H1 (cell line): ENCODE data around the gene S100G. TPM values are rescaled to one million over a fixed set of nuclear protein-coding genes. Genes with fewer than 3 reads are reported as not detected.
A peak's percentile ranks its signal among the peaks of the same experiment; 100 is the strongest.
"Not testable (repeated sequence)": the region's sequence is repeated elsewhere in the genome, so short reads cannot be mapped to it uniquely, and the experiment has no call there.

ENCODE experiments used
- CTCF ChIA-PET: fragments of 300-600 bp; sonication (Branson Sonifier 250); formaldehyde crosslinking; loops from one replicate; lab custom pipeline; 2021; ENCODE audit not compliant: partially characterized antibody; lab: Charles Lee
- POLR2A ChIA-PET: fragments of 300-600 bp; sonication (Branson Sonifier 250); formaldehyde crosslinking; loops from one replicate; lab custom pipeline; 2021; ENCODE audit warnings: inconsistent platforms; ENCODE audit not compliant: partially characterized antibody; lab: Charles Lee
- DNase-seq, 2 experiments: peaks; one replicate each; pipeline versions ENCODE4 v3.0.0 to v3.0.0-alpha.2; 2010 to 2022; ENCODE audit warnings: low spot score in 2 of 2, low read depth in 1 of 2, mixed read lengths in 1 of 2
- FAIRE-seq: peaks from 2 replicates; lab custom pipeline; 2011; peaks lifted over from hg19 to GRCh38; lab: Jason Lieb, UNC
- H2AFZ ChIP-seq: 2 replicates; pipeline ENCODE4 v1.8.1; 2012; ENCODE audit warnings: low read length, inconsistent platforms
- H2AK5ac ChIP-seq: 2 replicates; pipeline ENCODE4 v1.6.1; 2013; ENCODE audit warnings: low read depth, low read length
- H2BK120ac ChIP-seq: replicated peaks from 2 replicates; pipeline ENCODE3; 2013; ENCODE audit warnings: low read depth, low read length, inconsistent platforms
- H2BK12ac ChIP-seq: 2 replicates; pipeline ENCODE4 v1.6.1; 2013; ENCODE audit warnings: low read depth, low read length
- H2BK15ac ChIP-seq: 2 replicates; pipeline ENCODE4 v1.6.1; 2013; ENCODE audit warnings: low read length
- H2BK20ac ChIP-seq: 2 replicates; pipeline ENCODE4 v1.6.1; 2013; ENCODE audit warnings: low read length
- H2BK5ac ChIP-seq: 2 replicates; pipeline ENCODE4 v1.6.1; 2013; ENCODE audit warnings: low read depth, low read length
- H3K14ac ChIP-seq: 2 replicates; pipeline ENCODE4 v1.6.1; 2013; ENCODE audit warnings: inconsistent platforms; ENCODE audit not compliant: insufficient read length
- H3K18ac ChIP-seq: 2 replicates; pipeline ENCODE4 v1.6.1; 2013; ENCODE audit warnings: low read length; ENCODE audit errors: extremely low read depth
- H3K23ac ChIP-seq: 2 replicates; pipeline ENCODE4 v1.6.1; 2013; ENCODE audit warnings: inconsistent platforms; ENCODE audit not compliant: insufficient read length
- H3K23me2 ChIP-seq: 2 replicates; pipeline ENCODE4 v1.6.1; 2013; ENCODE audit warnings: low read depth, low read length
- H3K27ac ChIP-seq: 2 replicates; pipeline ENCODE4 v1.6.1; 2011; ENCODE audit warnings: low read depth, low read length, inconsistent platforms
- H3K27me3 ChIP-seq, 4 experiments: replicated peaks in 1 of 4; 1 replicate in 1 of 4; 2 replicates in 3 of 4; pipeline versions ENCODE4 v1.6.1 to v1.8.1; 2011 to 2013; ENCODE audit warnings: low read length in 3 of 4, mild to moderate bottlenecking in 3 of 4, inconsistent platforms in 2 of 4, mixed read lengths in 2 of 4, moderate library complexity in 1 of 4; ENCODE audit not compliant: control insufficient read depth in 3 of 4, insufficient read depth in 3 of 4; ENCODE audit errors: extremely low read depth in 1 of 4
- H3K36me3 ChIP-seq, 4 experiments: 2 replicates each; pipeline versions ENCODE4 v1.6.1 to v1.8.1; 2011 to 2013; ENCODE audit warnings: mild to moderate bottlenecking in 4 of 4, low read length in 3 of 4, moderate library complexity in 2 of 4, control low read depth in 1 of 4, inconsistent platforms in 1 of 4; ENCODE audit not compliant: insufficient read depth in 4 of 4, control insufficient read depth in 2 of 4
- H3K4ac ChIP-seq: replicated peaks from 2 replicates; pipeline ENCODE3; 2013; ENCODE audit warnings: low read length, low read depth, mixed read lengths, inconsistent platforms; ENCODE audit not compliant: insufficient read length
- H3K4me1 ChIP-seq, 4 experiments: replicated peaks in 1 of 4; 1 replicate in 1 of 4; 2 replicates in 3 of 4; pipeline versions ENCODE4 v1.6.1 to v1.8.1; 2011 to 2013; ENCODE audit warnings: low read length in 3 of 4, inconsistent platforms in 2 of 4, mixed read lengths in 1 of 4; ENCODE audit not compliant: insufficient read depth in 4 of 4, control insufficient read depth in 3 of 4
- H3K4me2 ChIP-seq, 2 experiments: 2 replicates each; pipeline versions ENCODE4 v1.6.1 to v1.8.1; 2011 to 2013; ENCODE audit warnings: low read depth in 2 of 2, low read length in 2 of 2, control low read depth in 1 of 2, inconsistent platforms in 1 of 2, mild to moderate bottlenecking in 1 of 2; ENCODE audit not compliant: insufficient read depth in 1 of 2
- H3K4me3 ChIP-seq, 4 experiments: fragments of 200-600, 300-600 bp in 1 of 4; sonication (generic), shearing (Covaris generic), sonication (Bioruptor Twin) in 1 of 4; 2 replicates each; pipeline versions ENCODE4 v1.5.1 to v1.8.1; 2011 to 2016; ENCODE audit warnings: low read length in 4 of 4, low read depth in 3 of 4, control low read depth in 2 of 4, inconsistent platforms in 2 of 4, mild to moderate bottlenecking in 2 of 4, mixed read lengths in 1 of 4, moderate library complexity in 1 of 4; ENCODE audit not compliant: insufficient read depth in 2 of 4; ENCODE audit errors: extremely low read depth in 1 of 4
- H3K56ac ChIP-seq: replicated peaks from 2 replicates; pipeline ENCODE3; 2013; ENCODE audit warnings: low read depth, mild to moderate bottlenecking, mixed read lengths, low read length, inconsistent platforms; ENCODE audit not compliant: insufficient read length
- H3K79me1 ChIP-seq: 2 replicates; pipeline ENCODE4 v1.6.1; 2013; ENCODE audit warnings: low read depth, low read length, control low read depth
- H3K79me2 ChIP-seq, 2 experiments: 2 replicates each; pipeline versions ENCODE4 v1.6.1 to v1.8.1; 2012 to 2013; ENCODE audit warnings: low read length in 2 of 2, mild to moderate bottlenecking in 2 of 2, inconsistent platforms in 1 of 2; ENCODE audit not compliant: insufficient read depth in 2 of 2, control insufficient read depth in 1 of 2
- H3K9ac ChIP-seq, 4 experiments: replicated peaks in 1 of 4; 1 replicate in 1 of 4; 2 replicates in 3 of 4; pipeline versions ENCODE4 v1.6.1 to v1.8.1; 2011 to 2013; ENCODE audit warnings: low read depth in 3 of 4, low read length in 3 of 4, control low read depth in 2 of 4, mild to moderate bottlenecking in 2 of 4, moderate library complexity in 2 of 4, inconsistent platforms in 1 of 4; ENCODE audit errors: extremely low read depth in 1 of 4
- H3K9me3 ChIP-seq, 2 experiments: 2 replicates each; pipeline versions ENCODE4 v1.6.1 to v1.8.1; 2012 to 2013; ENCODE audit warnings: mild to moderate bottlenecking in 2 of 2, moderate library complexity in 2 of 2, control low read depth in 1 of 2, inconsistent platforms in 1 of 2, low read depth in 1 of 2, low read length in 1 of 2, mixed read lengths in 1 of 2; ENCODE audit not compliant: insufficient read depth in 2 of 2
- H4K20me1 ChIP-seq, 2 experiments: replicated peaks in 1 of 2; 2 replicates each; pipeline versions ENCODE3 to v1.8.1; 2011 to 2013; ENCODE audit warnings: inconsistent platforms in 2 of 2, low read length in 2 of 2, mild to moderate bottlenecking in 1 of 2; ENCODE audit not compliant: insufficient read depth in 2 of 2, control insufficient read depth in 1 of 2
- H4K5ac ChIP-seq: 2 replicates; pipeline ENCODE4 v1.6.1; 2013; ENCODE audit warnings: low read length, low read depth, mixed read lengths, inconsistent platforms; ENCODE audit not compliant: insufficient read length
- H4K8ac ChIP-seq: 2 replicates; pipeline ENCODE4 v1.8.0; 2013; ENCODE audit warnings: mild to moderate bottlenecking, moderate library complexity, low read length, inconsistent platforms; ENCODE audit not compliant: insufficient read depth; ENCODE audit errors: extremely low read depth
- H4K91ac ChIP-seq: replicated peaks from 2 replicates; pipeline ENCODE3; 2013; ENCODE audit warnings: low read length, mixed read lengths, inconsistent platforms; ENCODE audit not compliant: insufficient read length
- POU5F1 ChIP-seq: IDR thresholded peaks from 2 replicates; pipeline ENCODE4 v1.6.1; 2011; ENCODE audit warnings: low read depth, mild to moderate bottlenecking, low read length, moderate library complexity
- WGBS, 2 experiments: shearing (Covaris generic) in 1 of 2; methylation state at CpG; one replicate each; pipeline versions ENCODE4 v1.1.6 to v1.1.7; 2013 to 2015; ENCODE audit warnings: low lambda C conversion rate in 2 of 2, mixed read lengths in 2 of 2, inconsistent platforms in 1 of 2, low coverage in 1 of 2, missing lambda C conversion rate in 1 of 2; ENCODE audit not compliant: insufficient replicate concordance in 2 of 2, insufficient coverage in 1 of 2, insufficient read length in 1 of 2; ENCODE audit errors: extremely low coverage in 1 of 2, missing lambda C conversion rate in 1 of 2; 5-methylcytosine and 5-hydroxymethylcytosine counted together
- polyA plus RNA-seq, 7 experiments: library from polyadenylated mRNA; depleted of rRNA in 3 of 7; stranded (reverse) in 5 of 7; unstranded in 2 of 7; fragments of >200 nt in 5 of 7; fragments of 200-250 nt in 2 of 7; gene quantifications; 1 replicate in 5 of 7; 2 replicates in 1 of 7; 4 replicates in 1 of 7; pipeline versions ENCODE4 v1.2.1 to v1.2.3, GENCODE V29; 2011 to 2013; ENCODE audit warnings: missing spikeins in 2 of 7, mixed read lengths in 2 of 7
- total RNA-seq: library from RNA; stranded (reverse); fragmentation: NEBNext Ultra II Directional; extraction: Animal tissue kit (Norgen Biotek cat#: 25700); gene quantifications from 2 replicates; pipeline ENCODE4 v1.2.1, GENCODE V29; 2021

S100G gene
- total and polyA plus RNA-seq, 2 of the 8 experiments (the other 6 are each of a cell fraction or from before 2014, with no cell fraction given), result not detected

GRCh38 chrX:16610121-16610621 lies 39.8 kb upstream of the S100G start:
- no peak overlapping the region for H3K18ac ChIP-seq
- H3K14ac ChIP-seq, result no peak overlapping the region
- DNase-seq, result no peak
- H4K8ac ChIP-seq, result no peak overlapping the region
- no peak overlapping the region for H2BK12ac ChIP-seq
- no peak overlapping the region for H4K5ac ChIP-seq
- 67% methylated on average over 1 of the region's 1 CpG; no CpG with 5 or more reads in 1 of the 2 experiments for WGBS, 2 experiments
- no peaks in the 10 kb centered on the region for H3K79me2 ChIP-seq
- no peak overlapping the region for H3K9ac ChIP-seq
- no peak overlapping the region for H3K27ac ChIP-seq
- ChIA-PET POLR2A (no interaction called here), CTCF (no interaction called here)
- no peaks in the 10 kb centered on the region for H3K9me3 ChIP-seq
- peak; percentile 13 for FAIRE-seq
- no peak overlapping the region for H4K91ac ChIP-seq
- no peak overlapping the region for H3K56ac ChIP-seq
- no peak overlapping the region for H3K4me3 ChIP-seq
- H2BK20ac ChIP-seq, result no peak overlapping the region
- peaks cover 0 to 22% (median 3%) of the 10 kb centered on the region in 4 experiments; a peak in 4 of 8 replicates for H3K36me3 ChIP-seq
- H2BK15ac ChIP-seq, result no peak overlapping the region
- H2BK5ac ChIP-seq, result no peak overlapping the region
- H3K4me1 ChIP-seq, result peaks cover 0 to 3% (median 2%) of the 10 kb centered on the region in 4 experiments; a peak in 1 of 7 replicates
- no peak overlapping the region for H3K4me2 ChIP-seq
- no peaks in the 10 kb centered on the region for H3K23me2 ChIP-seq
- H3K4ac ChIP-seq, result no peak overlapping the region
- H3K79me1 ChIP-seq, result no peaks in the 10 kb centered on the region
- no peaks in the 10 kb centered on the region for H4K20me1 ChIP-seq
- H2BK120ac ChIP-seq, result peak overlapping the region; percentile 64
- no peaks in the 10 kb centered on the region for H3K27me3 ChIP-seq
- no peak overlapping the region for H3K23ac ChIP-seq
- no peak overlapping the region for H2AK5ac ChIP-seq
- H2AFZ ChIP-seq, result no peak overlapping the region
- no peak for TF ChIP-seq POU5F1

GRCh38 chrX:16610654-16611053 lies 39.3 kb upstream of the S100G start:
- H4K5ac ChIP-seq, H3K9ac ChIP-seq, H4K8ac ChIP-seq, H2BK15ac ChIP-seq, H4K91ac ChIP-seq, H3K23ac ChIP-seq, FAIRE-seq, H3K4ac ChIP-seq, H3K27ac ChIP-seq, DNase-seq, H3K4me3 ChIP-seq, H4K20me1 ChIP-seq, H3K4me1 ChIP-seq, H3K18ac ChIP-seq, H3K79me1 ChIP-seq, H2BK12ac ChIP-seq, H2AFZ ChIP-seq, H3K4me2 ChIP-seq, H3K14ac ChIP-seq, H3K79me2 ChIP-seq, CTCF ChIA-PET, H2BK120ac ChIP-seq, H3K27me3 ChIP-seq, H3K23me2 ChIP-seq, H2BK5ac ChIP-seq, H3K56ac ChIP-seq, H3K9me3 ChIP-seq, H2AK5ac ChIP-seq, POLR2A ChIA-PET, H2BK20ac ChIP-seq: not testable (repeated sequence)
- peaks cover 0 to 27% (median 3%) of the 10 kb centered on the region in 4 experiments; a peak in 4 of 8 replicates for H3K36me3 ChIP-seq
- 69% methylated on average over 3 of the region's 3 CpGs; no CpG with 5 or more reads in 1 of the 2 experiments for WGBS, 2 experiments
